GM12864 (cell line): ENCODE measurements around the gene GLRA1.
A peak's percentile ranks its signal among the peaks of the same experiment; 100 is the strongest.

Experiments used
- DNase-seq: peaks from one replicate; pipeline ENCODE4 v3.0.0-alpha.2; 2011; ENCODE audit warnings: low read depth
- H3K4me3 ChIP-seq: 2 replicates; pipeline ENCODE4 v1.5.1; 2011; ENCODE audit warnings: mild to moderate bottlenecking, low read depth, low read length, control low read depth
- CTCF ChIP-seq: IDR thresholded peaks from 2 replicates; pipeline ENCODE4 v1.5.1; 2011; ENCODE audit warnings: low read depth, mild to moderate bottlenecking, moderate library complexity, low read length, control low read depth, inconsistent platforms; ENCODE audit errors: missing control alignments

GLRA1 gene

GRCh38 chr5:151947931-151948608 lies 23.4 kb upstream of the GLRA1 start:
- DNase-seq = no peak
- H3K4me3 ChIP-seq = no peak overlapping the region
- TF ChIP-seq CTCF = no peak

- TF ChIP-seq CTCF = no peak
- no peak for DNase-seq
- H3K4me3 ChIP-seq = no peak overlapping the region
Measured at GRCh38 chr5:151937851-151938250, 13.2 kb upstream of the GLRA1 start.

- no peak overlapping the region for H3K4me3 ChIP-seq
Measured at GRCh38 chr5:151935135-151935695, 10.6 kb upstream of the GLRA1 start.

DNA sequence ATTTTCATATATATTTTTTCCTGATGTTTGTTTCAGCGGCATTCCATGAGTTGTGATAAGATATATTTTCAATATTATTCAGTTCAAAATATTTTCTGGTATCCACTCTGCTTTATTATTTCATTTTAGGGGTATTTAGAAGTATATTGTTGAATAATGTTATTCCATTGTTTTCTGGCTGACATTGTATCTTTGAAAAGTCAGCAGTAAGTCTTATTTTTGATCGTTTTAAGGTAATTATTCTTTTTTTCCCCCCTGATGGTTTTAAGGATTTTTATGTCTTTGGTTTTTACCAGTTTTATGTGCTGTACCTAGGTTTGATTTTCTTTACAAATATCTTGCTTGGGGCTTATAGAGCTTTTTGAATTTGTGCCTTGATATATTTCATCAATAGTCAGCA lies 6.6 kb upstream of the GLRA1 start:
- no peak for DNase-seq
- no peak for TF ChIP-seq CTCF
- H3K4me3 ChIP-seq = no peak overlapping the region

More at GRCh38 chr5:151935135-151935695, 10.6 kb upstream of the GLRA1 start:
- DNase-seq = no peak
- TF ChIP-seq CTCF = no peak

- no peak overlapping the region for H3K4me3 ChIP-seq
- no peak for TF ChIP-seq CTCF
- no peak for DNase-seq
Measured at GRCh38 chr5:151926188-151926587, 1.5 kb upstream of the GLRA1 start.

GRCh38 chr5:151925340-151925739 lies 689 bp upstream of the GLRA1 start:
- TF ChIP-seq CTCF = no peak
- no peak for DNase-seq
- no peak overlapping the region for H3K4me3 ChIP-seq

DNA sequence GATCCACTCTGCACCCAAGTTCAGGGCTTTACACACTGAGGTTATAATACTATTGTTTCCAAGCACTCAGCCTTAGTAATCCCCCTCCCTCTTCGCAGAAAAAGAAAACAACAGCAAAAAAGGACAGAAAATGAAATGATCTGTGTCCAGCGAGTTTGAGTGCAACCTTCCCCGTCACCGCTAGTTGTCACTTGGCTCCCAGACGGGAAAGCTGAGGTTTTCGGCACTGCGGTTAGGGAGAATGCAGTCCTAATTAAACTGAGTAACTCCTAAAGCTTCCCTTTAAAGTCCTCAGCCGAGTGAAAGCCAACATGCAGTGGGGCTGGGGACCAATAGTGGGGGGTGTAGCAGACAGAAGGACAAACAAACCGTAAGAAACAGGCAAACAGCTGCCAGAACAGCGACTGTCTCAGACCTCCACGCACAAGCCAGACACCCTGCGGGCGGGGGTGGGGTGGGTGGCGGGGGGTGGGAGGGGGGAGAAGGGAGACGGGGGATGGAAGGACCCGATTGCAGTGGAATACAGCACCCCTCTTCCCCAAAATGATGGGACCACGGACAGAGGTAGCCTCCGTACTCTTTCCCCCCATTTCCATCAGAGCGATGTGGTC lies 680 bp downstream of the GLRA1 start:
- no peak overlapping the region for H3K4me3 ChIP-seq
- TF ChIP-seq CTCF = peak; percentile 50
- DNase-seq = no peak
